ENCODE data around the gene ARID1A.

DNA sequence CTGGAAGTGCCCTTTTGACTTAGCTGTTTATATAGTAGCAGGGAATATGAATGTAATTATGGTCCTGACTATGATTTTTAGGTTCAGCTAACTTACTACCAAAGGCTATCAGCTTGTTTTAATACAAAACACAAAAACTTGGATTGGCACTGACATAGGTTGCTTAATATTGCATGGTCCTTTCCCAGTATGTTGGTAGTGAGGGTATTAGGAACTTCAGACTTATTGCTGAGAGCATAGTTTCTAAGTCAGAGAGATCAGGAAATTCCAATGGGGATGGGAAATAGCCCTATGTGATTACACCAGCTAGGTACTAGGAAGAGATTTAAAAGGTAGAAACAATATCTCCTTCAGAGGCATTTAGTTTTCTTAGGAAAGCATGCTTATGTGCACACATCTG is 7.7 kb downstream of the ARID1A start:
- TF ChIP-seq RAD21 (IDR thresholded peaks at IDR 0.05) (no peak), YY1 (IDR thresholded peaks at IDR 0.05) (no peak), GABPA (IDR thresholded peaks at IDR 0.05 in 1 of 2, conservative IDR thresholded peaks at IDR 0.05 in 1 of 2) (no peak), EGR1 (IDR thresholded peaks at IDR 0.05; ENCODE audit: low read depth in 2 of 2) (no peak), JUND (IDR thresholded peaks at IDR 0.05) (no peak), FOXA1 (IDR thresholded peaks at IDR 0.05) (no peak), REST (IDR thresholded peaks at IDR 0.05) (no peak), TAF1 (conservative IDR thresholded peaks at IDR 0.05) (no peak), NR2F2 (IDR thresholded peaks at IDR 0.05) (no peak)
- TF ChIP-seq, protein P1, sequence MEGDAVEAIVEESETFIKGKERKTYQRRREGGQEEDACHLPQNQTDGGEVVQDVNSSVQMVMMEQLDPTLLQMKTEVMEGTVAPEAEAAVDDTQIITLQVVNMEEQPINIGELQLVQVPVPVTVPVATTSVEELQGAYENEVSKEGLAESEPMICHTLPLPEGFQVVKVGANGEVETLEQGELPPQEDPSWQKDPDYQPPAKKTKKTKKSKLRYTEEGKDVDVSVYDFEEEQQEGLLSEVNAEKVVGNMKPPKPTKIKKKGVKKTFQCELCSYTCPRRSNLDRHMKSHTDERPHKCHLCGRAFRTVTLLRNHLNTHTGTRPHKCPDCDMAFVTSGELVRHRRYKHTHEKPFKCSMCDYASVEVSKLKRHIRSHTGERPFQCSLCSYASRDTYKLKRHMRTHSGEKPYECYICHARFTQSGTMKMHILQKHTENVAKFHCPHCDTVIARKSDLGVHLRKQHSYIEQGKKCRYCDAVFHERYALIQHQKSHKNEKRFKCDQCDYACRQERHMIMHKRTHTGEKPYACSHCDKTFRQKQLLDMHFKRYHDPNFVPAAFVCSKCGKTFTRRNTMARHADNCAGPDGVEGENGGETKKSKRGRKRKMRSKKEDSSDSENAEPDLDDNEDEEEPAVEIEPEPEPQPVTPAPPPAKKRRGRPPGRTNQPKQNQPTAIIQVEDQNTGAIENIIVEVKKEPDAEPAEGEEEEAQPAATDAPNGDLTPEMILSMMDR (IDR thresholded peaks at IDR 0.05; ENCODE audit: low read depth, low read length, missing input control): no peak
- TF ChIP-seq, protein P2, sequence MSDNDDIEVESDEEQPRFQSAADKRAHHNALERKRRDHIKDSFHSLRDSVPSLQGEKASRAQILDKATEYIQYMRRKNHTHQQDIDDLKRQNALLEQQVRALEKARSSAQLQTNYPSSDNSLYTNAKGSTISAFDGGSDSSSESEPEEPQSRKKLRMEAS (IDR thresholded peaks at IDR 0.05): no peak
- TF ChIP-seq, protein P3, sequence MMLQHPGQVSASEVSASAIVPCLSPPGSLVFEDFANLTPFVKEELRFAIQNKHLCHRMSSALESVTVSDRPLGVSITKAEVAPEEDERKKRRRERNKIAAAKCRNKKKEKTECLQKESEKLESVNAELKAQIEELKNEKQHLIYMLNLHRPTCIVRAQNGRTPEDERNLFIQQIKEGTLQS (IDR thresholded peaks at IDR 0.05): no peak
- TF ChIP-seq, protein P4, sequence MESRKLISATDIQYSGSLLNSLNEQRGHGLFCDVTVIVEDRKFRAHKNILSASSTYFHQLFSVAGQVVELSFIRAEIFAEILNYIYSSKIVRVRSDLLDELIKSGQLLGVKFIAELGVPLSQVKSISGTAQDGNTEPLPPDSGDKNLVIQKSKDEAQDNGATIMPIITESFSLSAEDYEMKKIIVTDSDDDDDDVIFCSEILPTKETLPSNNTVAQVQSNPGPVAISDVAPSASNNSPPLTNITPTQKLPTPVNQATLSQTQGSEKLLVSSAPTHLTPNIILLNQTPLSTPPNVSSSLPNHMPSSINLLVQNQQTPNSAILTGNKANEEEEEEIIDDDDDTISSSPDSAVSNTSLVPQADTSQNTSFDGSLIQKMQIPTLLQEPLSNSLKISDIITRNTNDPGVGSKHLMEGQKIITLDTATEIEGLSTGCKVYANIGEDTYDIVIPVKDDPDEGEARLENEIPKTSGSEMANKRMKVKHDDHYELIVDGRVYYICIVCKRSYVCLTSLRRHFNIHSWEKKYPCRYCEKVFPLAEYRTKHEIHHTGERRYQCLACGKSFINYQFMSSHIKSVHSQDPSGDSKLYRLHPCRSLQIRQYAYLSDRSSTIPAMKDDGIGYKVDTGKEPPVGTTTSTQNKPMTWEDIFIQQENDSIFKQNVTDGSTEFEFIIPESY (IDR thresholded peaks at IDR 0.05): no peak
